UCSD-AML1 (cell line): ENCODE results near the gene POFUT2.

Experiments
- DNase-seq: peaks from one replicate; lab custom pipeline; 2025; ENCODE audit not compliant: unreplicated experiment; lab: John Stamatoyannopoulos, UW

The POFUT2 gene

DNA sequence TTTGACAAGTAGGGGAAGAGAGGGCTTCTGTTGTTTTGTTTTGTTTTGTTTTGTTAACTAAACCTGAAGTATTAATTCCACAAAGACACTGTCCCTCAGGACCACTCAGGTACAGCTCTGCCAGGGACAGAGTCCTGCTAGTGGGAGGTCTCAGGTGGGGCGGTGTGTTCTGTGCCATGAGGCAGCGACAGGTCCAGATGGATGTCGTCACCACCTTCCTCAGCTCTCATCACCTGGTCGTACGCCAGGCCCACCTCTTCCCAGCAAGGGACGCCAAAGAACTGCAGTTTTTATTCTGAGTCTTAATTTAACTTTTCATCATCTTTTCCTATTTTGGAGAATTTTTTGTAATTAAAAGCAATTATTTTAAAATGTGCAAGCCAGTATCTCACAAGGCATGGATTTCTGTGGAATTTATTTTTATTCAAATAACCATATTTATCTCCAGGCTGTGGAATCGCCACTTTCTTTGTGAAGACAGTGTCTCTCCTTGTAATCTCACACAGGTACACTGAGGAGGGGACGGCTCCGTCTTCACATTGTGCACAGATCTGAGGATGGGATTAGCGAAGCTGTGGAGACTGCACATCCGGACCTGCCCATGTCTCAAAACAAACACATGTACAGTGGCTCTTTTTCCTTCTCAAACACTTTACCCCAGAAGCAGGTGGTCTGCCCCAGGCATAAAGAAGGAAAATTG lies 62.5 kb downstream of the POFUT2 start:
- DNase-seq = no peak

DNA sequence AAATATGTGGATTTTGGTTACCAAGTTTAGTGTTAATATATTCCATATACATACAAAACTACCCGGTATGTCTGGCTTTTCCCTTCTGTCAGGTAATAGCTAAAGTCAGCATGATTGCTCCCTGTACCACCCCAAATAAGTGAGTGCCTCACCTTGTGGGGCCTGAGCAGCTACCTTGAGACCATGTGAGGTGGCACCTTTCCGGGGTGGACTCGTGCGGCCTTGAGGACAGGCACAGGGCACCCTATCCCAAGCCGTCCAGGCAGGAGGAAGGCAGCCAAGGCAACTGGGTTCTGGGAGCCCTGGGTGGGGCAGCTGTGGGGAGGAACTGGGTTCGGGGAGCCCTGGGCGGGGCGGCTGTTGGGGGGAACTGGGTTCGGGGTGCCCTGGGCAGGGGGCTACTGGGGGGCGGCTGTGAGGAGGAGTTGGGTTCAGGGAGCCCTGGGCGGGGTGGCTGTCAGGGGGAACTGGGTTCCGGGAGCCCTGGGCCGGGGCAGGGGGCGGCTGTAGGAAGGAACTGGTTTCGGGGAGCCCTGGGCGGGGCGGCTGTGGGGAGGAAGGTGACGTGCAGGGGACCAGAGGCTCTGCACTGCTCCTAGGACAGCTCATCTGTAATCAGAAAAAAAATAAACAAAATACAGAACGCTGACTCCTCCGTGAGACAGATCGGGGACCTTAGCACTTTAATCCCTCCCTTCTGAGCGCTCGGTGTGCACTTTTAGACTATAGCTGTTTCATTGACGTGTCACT lies 63.3 kb downstream of the POFUT2 start:
- DNase-seq = no peak

DNA sequence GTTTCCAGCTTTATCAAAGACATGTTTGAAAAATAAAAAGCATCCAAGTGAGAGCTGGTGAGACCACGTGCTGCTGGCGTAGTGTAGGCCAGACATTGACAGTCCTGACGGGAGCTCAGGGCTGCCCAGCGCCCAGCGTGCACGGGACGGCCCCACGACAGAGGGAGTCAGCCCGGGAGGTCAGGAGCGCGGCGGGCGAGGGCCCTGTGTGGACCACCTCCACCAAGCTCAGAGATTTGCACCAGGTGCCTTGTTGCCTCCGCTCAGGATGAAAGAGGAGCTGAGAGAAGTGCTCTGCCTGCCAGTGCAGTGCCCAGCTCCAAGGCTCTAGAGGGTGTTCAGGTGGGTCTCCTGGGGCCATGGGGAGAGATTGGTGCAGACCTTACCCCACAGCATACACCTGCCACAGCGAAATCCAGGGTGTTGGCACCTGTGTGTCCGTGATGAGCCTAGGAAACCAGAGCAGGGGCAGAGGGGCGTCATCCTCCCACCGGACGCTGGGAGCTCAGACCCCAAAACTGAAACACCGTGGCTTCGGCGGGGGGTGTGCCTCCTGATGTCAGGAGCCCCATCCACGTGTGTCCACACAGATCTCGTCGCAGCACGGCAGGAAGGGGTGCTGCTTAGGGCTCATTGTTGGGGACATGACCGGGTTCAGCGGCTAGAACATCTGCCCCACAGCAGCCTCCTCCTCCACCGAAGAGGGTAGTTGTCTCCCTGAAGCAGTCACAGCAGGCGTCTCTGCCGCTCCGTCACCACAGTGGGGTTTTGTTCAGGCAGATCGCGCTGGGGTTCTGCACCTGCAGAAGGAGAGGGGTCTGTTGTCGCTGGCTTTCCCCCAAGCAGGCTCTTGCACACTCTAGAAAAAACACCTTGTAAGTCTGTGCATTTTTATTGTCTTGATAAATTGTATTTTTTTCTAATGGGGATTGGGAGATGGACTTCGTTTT lies 64.2 kb downstream of the POFUT2 start:
- no peak for DNase-seq

DNA sequence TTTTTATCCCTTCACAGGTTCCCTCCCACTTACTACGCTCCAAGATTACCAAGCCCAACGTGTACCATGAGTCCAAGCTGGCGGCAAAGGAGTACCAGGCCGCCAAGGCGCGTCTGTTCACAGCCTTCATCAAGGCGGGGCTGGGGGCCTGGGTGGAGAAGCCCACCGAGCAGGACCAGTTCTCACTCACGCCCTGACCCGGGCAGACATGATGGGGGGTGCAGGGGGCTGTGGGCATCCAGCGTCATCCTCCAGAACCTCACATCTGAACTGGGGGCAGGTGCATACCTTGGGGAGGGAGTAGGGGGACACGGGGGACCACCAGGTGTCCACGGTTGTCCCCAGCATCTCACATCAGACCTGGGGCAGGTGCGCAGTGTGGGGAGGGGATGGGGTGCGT lies 65.7 kb downstream of the POFUT2 start:
- DNase-seq = no peak

DNA sequence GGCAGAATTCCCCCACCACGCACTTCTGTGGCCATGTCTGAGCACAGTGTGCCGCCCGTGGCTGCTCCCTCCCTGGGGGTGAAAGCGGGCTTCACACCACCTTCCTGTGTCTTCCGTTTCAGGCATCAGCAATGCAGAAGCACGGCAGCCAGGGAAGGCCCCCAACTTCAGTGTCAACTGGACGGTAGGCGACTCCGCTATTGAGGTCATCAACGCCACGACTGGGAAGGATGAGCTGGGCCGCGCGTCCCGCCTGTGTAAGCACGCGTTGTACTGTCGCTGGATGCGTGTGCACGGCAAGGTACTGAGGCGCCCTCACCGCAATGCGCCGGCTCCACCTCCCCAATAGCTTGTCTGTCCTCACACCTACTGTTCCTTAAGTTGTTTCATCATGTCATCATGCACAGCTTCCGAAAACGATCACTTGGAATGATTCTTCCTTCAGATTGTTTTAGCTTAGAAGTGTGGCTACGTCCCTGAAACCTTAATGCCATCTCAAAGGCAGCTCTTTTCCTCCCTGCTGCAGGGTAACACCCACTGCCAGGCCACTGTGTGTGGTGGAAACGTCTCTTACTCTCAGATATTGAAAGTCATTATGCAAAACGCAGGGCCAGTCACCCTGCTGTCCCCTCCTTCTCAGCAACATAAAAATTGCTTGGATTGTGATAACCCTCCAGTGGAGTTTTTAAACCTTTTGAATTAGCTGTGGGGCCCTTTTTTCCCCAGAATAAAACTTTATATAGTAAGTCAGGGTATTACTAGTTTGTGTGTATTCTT lies 66.8 kb downstream of the POFUT2 start:
- DNase-seq = no peak

DNA sequence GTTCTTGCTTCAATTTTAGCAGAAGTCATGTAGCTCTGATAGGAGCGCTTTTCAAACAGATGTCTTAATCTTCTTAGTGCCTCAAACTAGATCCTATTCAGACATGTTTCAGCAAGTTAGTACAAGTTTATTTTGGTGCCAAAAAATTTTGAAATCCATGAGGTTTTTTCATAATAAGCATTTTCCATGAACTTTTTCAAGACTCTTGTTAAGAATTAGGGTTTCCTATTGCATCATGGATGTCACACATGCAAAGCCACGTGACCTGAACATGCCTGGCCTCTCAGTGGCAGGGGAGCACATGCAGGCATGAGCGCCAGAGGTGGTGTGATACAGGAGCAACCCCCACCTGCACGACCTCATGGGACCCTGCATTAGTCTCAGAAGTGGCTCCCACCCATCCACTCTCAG lies 67.6 kb downstream of the POFUT2 start:
- DNase-seq = no peak

DNA sequence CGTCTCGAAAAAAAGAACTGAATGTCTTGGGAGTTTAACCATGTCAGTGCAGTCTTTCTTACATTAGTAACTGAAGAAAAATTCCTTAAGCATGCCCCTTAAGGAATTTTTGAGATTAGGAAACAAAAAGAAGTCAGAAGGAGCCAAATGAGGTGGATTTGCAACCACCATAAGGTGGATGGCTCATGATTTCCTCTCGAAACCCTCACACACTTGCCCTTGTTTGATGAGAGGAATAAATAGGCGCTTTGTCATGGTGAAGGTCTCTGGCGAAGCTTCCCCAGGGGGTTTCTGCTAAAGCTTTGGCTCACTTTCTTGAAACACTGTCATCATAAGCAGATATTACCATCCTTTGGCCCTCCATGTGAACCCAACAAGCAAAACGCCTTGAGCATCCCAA lies 68.2 kb downstream of the POFUT2 start:
- no peak for DNase-seq

DNA sequence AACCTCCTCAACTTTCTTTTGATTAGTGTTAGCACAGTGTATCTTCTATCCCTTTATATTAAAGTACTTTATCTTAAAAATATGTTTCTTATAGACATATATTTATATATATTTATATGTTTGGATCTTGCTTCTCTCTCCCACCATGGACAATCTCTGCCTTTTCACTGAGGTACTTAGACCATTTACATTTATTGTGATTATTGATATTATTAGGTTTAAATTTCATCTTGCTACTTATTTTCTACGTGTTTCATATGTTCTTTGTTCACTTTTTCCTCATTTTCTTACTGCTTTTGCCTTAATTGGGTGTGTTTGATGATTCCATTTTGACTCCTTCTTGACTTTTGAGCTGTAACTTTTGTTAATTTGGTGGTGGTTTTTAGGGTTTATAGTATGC lies 70.7 kb downstream of the POFUT2 start:
- DNase-seq = no peak

DNA sequence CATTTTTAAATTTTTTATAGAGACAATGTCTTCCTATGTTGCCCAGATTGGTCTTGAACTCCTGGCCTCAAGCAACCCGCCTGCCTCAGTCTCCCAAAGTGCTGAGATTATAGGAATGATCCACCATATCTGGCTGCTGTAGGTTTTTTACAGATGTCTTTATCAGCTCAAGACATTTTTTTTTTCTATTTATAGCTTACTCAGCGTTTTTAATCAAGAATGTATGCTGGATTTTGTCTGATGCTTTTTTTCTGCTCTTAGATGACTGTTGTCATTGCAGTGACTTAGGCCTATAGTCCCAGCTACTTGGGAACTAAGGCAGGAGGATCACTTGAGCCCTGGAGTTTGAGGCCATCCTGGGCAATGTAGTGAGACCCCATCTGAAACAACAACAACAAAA lies 72.5 kb downstream of the POFUT2 start:
- DNase-seq = no peak
